HepG2 (cell line): ENCODE data around the gene CES3. TPM values are rescaled to one million over a fixed set of nuclear protein-coding genes. Genes with fewer than 3 reads are reported as not detected.
A peak's percentile ranks its signal among the peaks of the same experiment; 100 is the strongest.

ENCODE experiments used
- ATF1 ChIP-seq: IDR thresholded peaks from 2 replicates; pipeline ENCODE4 v1.6.1; 2016; ENCODE audit warnings: mild to moderate bottlenecking, control low read depth
- ATF7-NPFF ChIP-seq: sonication (generic); formaldehyde crosslinking; IDR thresholded peaks from 2 replicates; pipeline ENCODE4 v1.8.1; 2023; ENCODE audit warnings: mild to moderate bottlenecking, low read depth, missing genetic modification reagents, moderate library complexity
- CCDC6 ChIP-seq: sonication (generic); formaldehyde crosslinking; IDR thresholded peaks from 2 replicates; pipeline ENCODE4 v1.8.1; 2022; ENCODE audit warnings: mild to moderate bottlenecking, missing genetic modification reagents, moderate library complexity
- GATAD1 ChIP-seq: IDR thresholded peaks from 2 replicates; pipeline ENCODE4 v1.6.1; 2016; ENCODE audit warnings: missing genetic modification reagents, missing compliant biosample characterization
- GFI1 ChIP-seq: sonication (generic); formaldehyde crosslinking; IDR thresholded peaks from 2 replicates; pipeline ENCODE4 v1.5.0; 2020; ENCODE audit warnings: missing genetic modification reagents, mild to moderate bottlenecking, borderline replicate concordance
- HDAC1 ChIP-seq: sonication (generic); formaldehyde crosslinking; IDR thresholded peaks from 2 replicates; pipeline ENCODE4 v1.5.1; 2020; ENCODE audit warnings: mild to moderate bottlenecking, missing genetic modification reagents
- HNF4A ChIP-seq: sonication (generic); formaldehyde crosslinking; IDR thresholded peaks from 2 replicates; pipeline ENCODE4 v1.4.0; 2020; ENCODE audit warnings: missing genetic modification reagents
- HOMEZ ChIP-seq: IDR thresholded peaks from 2 replicates; pipeline ENCODE4 v1.6.1; 2016; ENCODE audit warnings: low read depth
- KLF9 ChIP-seq: IDR thresholded peaks from 2 replicates; pipeline ENCODE4 v1.6.1; 2016; ENCODE audit warnings: low read depth
- MAFK ChIP-seq, 2 experiments: IDR thresholded peaks in 1 of 2; conservative IDR thresholded peaks in 1 of 2; 2 replicates each; pipeline ENCODE4 v1.6.1; 2011; ENCODE audit warnings: improper control_type of control experiment in 2 of 2, low read length in 2 of 2
- MLX ChIP-seq: IDR thresholded peaks from 2 replicates; pipeline ENCODE4 v1.6.1; 2016
- NR2F1 ChIP-seq, 2 experiments: fragments of 450-650 bp in 1 of 2; formaldehyde crosslinking in 1 of 2; IDR thresholded peaks; 2 replicates each; pipeline versions ENCODE4 v1.5.0 to v1.6.1; 2016 to 2020; ENCODE audit warnings: mild to moderate bottlenecking in 1 of 2, missing compliant biosample characterization in 1 of 2, missing genetic modification reagents in 1 of 2, moderate library complexity in 1 of 2
- RORA ChIP-seq: sonication (generic); formaldehyde crosslinking; IDR thresholded peaks from 2 replicates; pipeline ENCODE4 v1.5.0; 2020; ENCODE audit warnings: mild to moderate bottlenecking, missing genetic modification reagents, moderate library complexity
- SMARCE1 ChIP-seq: fragments of 450-650 bp; IDR thresholded peaks from 2 replicates; pipeline ENCODE4 v1.6.1; 2017; ENCODE audit warnings: borderline replicate concordance
- SMYD3 ChIP-seq: sonication (generic); formaldehyde crosslinking; IDR thresholded peaks from 2 replicates; pipeline ENCODE4 v1.8.1; 2023; ENCODE audit warnings: mild to moderate bottlenecking, missing genetic modification reagents
- SOX13 ChIP-seq, 3 experiments: fragments of 450-650 bp in 1 of 3; sonication (generic) in 1 of 3; formaldehyde crosslinking in 1 of 3; IDR thresholded peaks in 2 of 3; conservative IDR thresholded peaks in 1 of 3; 2 replicates each; pipeline versions ENCODE4 v1.5.0 to v1.6.1; 2016 to 2020; ENCODE audit warnings: antibody characterized with exemption in 1 of 3, mild to moderate bottlenecking in 1 of 3, missing compliant biosample characterization in 1 of 3, missing genetic modification reagents in 1 of 3, moderate library complexity in 1 of 3
- SOX6 ChIP-seq, 2 experiments: fragments of 450-650 bp in 1 of 2; sonication (generic) in 1 of 2; formaldehyde crosslinking in 1 of 2; IDR thresholded peaks; 2 replicates each; pipeline versions ENCODE4 v1.4.0 to v1.6.1; 2017 to 2020; ENCODE audit warnings: antibody characterized with exemption in 1 of 2, mild to moderate bottlenecking in 1 of 2, missing genetic modification reagents in 1 of 2
- ZBTB49 ChIP-seq: sonication (generic); formaldehyde crosslinking; IDR thresholded peaks from 2 replicates; pipeline ENCODE4 v1.4.0; 2020; ENCODE audit warnings: missing genetic modification reagents, borderline replicate concordance
- ZFP82 ChIP-seq: sonication (generic); formaldehyde crosslinking; IDR thresholded peaks from 2 replicates; pipeline ENCODE4 v1.5.1; 2020; ENCODE audit warnings: mild to moderate bottlenecking, missing genetic modification reagents, borderline replicate concordance
- ZNF138 ChIP-seq: sonication (generic); formaldehyde crosslinking; IDR thresholded peaks from 2 replicates; pipeline ENCODE4 v1.5.0; 2020; ENCODE audit warnings: mild to moderate bottlenecking, low read depth, missing genetic modification reagents
- ZNF180 ChIP-seq: sonication (generic); formaldehyde crosslinking; IDR thresholded peaks from 2 replicates; pipeline ENCODE4 v1.4.0; 2020; ENCODE audit warnings: low read depth, missing genetic modification reagents, borderline replicate concordance
- ZNF879 ChIP-seq: sonication (generic); formaldehyde crosslinking; IDR thresholded peaks from 2 replicates; pipeline ENCODE4 v1.8.1; 2023; ENCODE audit warnings: missing genetic modification reagents
- polyA plus RNA-seq, 8 experiments: library from polyadenylated mRNA; depleted of rRNA in 3 of 8; stranded (reverse) in 7 of 8; unstranded in 1 of 8; fragments of >200 nt; fragmentation: Illumina TruSeq in 4 of 8; extraction: Trizol in 4 of 8; gene quantifications; 2 replicates each; pipeline versions ENCODE4 v1.2.1 to v1.2.3, GENCODE V29; 2011 to 2016; ENCODE audit warnings: low read depth in 4 of 8, missing spikeins in 1 of 8, mixed read lengths in 1 of 8; ENCODE audit not compliant: insufficient read depth in 1 of 8
- total RNA-seq, 5 experiments: library from RNA; depleted of rRNA; stranded (reverse); fragments of >200 nt; fragmentation: Illumina TruSeq; extraction: Trizol; gene quantifications; 2 replicates each; pipeline ENCODE4 v1.2.3, GENCODE V29; 2016; ENCODE audit warnings: low read depth in 1 of 5
- TF ChIP-seq, protein P1 (sequence below): sonication (generic); formaldehyde crosslinking; IDR thresholded peaks from 2 replicates; pipeline ENCODE4 v1.5.0; 2020; ENCODE audit warnings: mild to moderate bottlenecking, low read depth, missing genetic modification reagents, borderline replicate concordance
- TF ChIP-seq, protein P2 (sequence below): sonication (generic); formaldehyde crosslinking; conservative IDR thresholded peaks from 2 replicates; pipeline ENCODE4 v1.4.0; 2020; ENCODE audit warnings: missing genetic modification reagents

Gene CES3
- total and polyA plus RNA-seq, 2 of the 13 experiments (the other 11 are each of a cell fraction or from before 2014, with no cell fraction given), result 6.6 to 17.4 TPM

DNA sequence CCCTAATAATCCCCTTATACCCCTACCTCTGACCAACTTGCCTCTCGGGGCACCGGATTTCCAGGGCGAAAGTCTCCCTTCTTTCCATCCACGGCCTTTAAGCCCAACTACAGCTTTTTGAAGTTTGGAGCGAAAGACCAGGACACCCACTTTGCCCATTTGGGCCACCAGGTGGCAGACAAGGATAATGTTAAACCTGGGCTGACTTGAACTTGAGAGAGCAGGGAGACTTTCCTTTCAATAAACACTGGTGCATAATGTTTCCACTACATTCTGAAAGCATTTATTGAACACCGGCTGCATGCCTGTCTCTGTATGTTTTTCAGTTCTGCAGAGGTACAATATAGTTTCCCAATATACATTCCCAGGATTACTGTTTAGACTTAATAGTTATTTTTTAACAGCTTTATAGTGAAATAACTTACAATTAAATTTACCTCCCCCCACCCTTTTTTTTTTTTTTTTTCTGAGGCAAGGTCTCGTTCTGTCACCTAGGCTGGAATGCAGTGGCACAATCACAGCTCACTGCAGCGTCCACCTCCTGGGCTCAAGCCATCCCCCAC, 6.9 kb upstream of the CES3 start (continued):
- TF ChIP-seq, protein P1, sequence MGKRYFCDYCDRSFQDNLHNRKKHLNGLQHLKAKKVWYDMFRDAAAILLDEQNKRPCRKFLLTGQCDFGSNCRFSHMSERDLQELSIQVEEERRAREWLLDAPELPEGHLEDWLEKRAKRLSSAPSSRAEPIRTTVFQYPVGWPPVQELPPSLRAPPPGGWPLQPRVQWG (CRISPR knock-in tag), result no peak
- TF ChIP-seq CCDC6 (CRISPR knock-in tag), result no peak
- no peak for TF ChIP-seq SMARCE1
- TF ChIP-seq ATF1, result no peak
- no peak for TF ChIP-seq SMYD3 (CRISPR knock-in tag)
- no peak for TF ChIP-seq SOX13 (IDR thresholded peaks at IDR 0.05)
- TF ChIP-seq SOX13 (CRISPR knock-in tag; conservative IDR thresholded peaks at IDR 0.05 in 1 of 2, IDR thresholded peaks at IDR 0.05 in 1 of 2), result 0 out of 4 replicates have a peak, but pooled peaks of 1 of the 2 experiments have one; percentile 20
- TF ChIP-seq ATF7-NPFF (CRISPR knock-in tag), result no peak
- TF ChIP-seq ZBTB49 (CRISPR knock-in tag), result no peak
- no peak for TF ChIP-seq RORA
- peak; percentile 44; the same call in 1 of the 2 replicates for TF ChIP-seq HDAC1 (CRISPR knock-in tag)
- no peak for TF ChIP-seq SOX6 (IDR thresholded peaks at IDR 0.05)
- TF ChIP-seq SOX6 (CRISPR knock-in tag; IDR thresholded peaks at IDR 0.05), result 0 out of 2 replicates have a peak, but pooled peaks have one; percentile 18
- TF ChIP-seq, protein P2, sequence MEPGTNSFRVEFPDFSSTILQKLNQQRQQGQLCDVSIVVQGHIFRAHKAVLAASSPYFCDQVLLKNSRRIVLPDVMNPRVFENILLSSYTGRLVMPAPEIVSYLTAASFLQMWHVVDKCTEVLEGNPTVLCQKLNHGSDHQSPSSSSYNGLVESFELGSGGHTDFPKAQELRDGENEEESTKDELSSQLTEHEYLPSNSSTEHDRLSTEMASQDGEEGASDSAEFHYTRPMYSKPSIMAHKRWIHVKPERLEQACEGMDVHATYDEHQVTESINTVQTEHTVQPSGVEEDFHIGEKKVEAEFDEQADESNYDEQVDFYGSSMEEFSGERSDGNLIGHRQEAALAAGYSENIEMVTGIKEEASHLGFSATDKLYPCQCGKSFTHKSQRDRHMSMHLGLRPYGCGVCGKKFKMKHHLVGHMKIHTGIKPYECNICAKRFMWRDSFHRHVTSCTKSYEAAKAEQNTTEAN (CRISPR knock-in tag), result no peak
- no peak for TF ChIP-seq ZNF180 (CRISPR knock-in tag)
- TF ChIP-seq HNF4A (CRISPR knock-in tag), result no peak
- TF ChIP-seq KLF9, result peak; percentile 52; the same call in 1 of the 2 replicates
- no peak for TF ChIP-seq ZNF138 (CRISPR knock-in tag)
- no peak for TF ChIP-seq ZFP82 (CRISPR knock-in tag)
- no peak for TF ChIP-seq ZNF879 (CRISPR knock-in tag)
- no peak; the same call in 1 of the 2 replicates for TF ChIP-seq MLX (CRISPR knock-in tag)
- peak; percentile 58; the same call in 1 of the 2 replicates for TF ChIP-seq HOMEZ (CRISPR knock-in tag)
- TF ChIP-seq NR2F1 (CRISPR knock-in tag; IDR thresholded peaks at IDR 0.05), result no peak
- TF ChIP-seq MAFK (conservative IDR thresholded peaks at IDR 0.05 in 1 of 2, IDR thresholded peaks at IDR 0.05 in 1 of 2; ENCODE audit: low read length in 2 of 2), result no peak
- peak; percentile 47; the same call in 1 of the 2 replicates for TF ChIP-seq GATAD1
- TF ChIP-seq GFI1 (CRISPR knock-in tag), result no peak
